DOHH2 (cell line): Measurements from ENCODE around the gene ARHGAP23.

Experiments
- CTCF ChIP-seq: fragments of 200-600 bp; sonication (generic); IDR thresholded peaks from one replicate; pipeline ENCODE4 v1.5.1; 2014; ENCODE audit warnings: antibody characterized with exemption, mild to moderate bottlenecking, low read depth, low read length; ENCODE audit not compliant: poor library complexity, severe bottlenecking
- EZH2phosphoT487 ChIP-seq: fragments of 200-600 bp; sonication (generic); IDR thresholded peaks from 2 replicates; pipeline ENCODE4 v1.6.1; 2017; ENCODE audit warnings: borderline replicate concordance, mild to moderate bottlenecking, antibody characterized with exemption, low read length, moderate library complexity, mixed read lengths

GRCh38 chr17:38428643-38429371 is 543 bp downstream of the ARHGAP23 start:
- no peak for TF ChIP-seq CTCF
- peak; percentile 97 for TF ChIP-seq EZH2phosphoT487
